ENCODE data around the gene OSBPL1A.
"Not testable (repeated sequence)": the region's sequence is repeated elsewhere in the genome, so short reads cannot be mapped to it uniquely, and the experiment has no call there.

The OSBPL1A gene

GRCh38 chr18:24368749-24369148 lies 28.9 kb downstream of the OSBPL1A start:
- DNase-seq (ENCODE audit: insufficient read length, low spot score) (no peak), FAIRE-seq (no peak)
- no peak for TF ChIP-seq CTCF (IDR thresholded peaks at IDR 0.05; ENCODE audit: insufficient read depth, missing control alignments)

GRCh38 chr18:24366328-24366727 lies 31.3 kb downstream of the OSBPL1A start:
- FAIRE-seq (no peak), DNase-seq (ENCODE audit: insufficient read length, low spot score) (no peak)
- TF ChIP-seq CTCF (IDR thresholded peaks at IDR 0.05; ENCODE audit: insufficient read depth, missing control alignments), result no peak

GRCh38 chr18:24364177-24364576 lies 33.4 kb downstream of the OSBPL1A start:
- no peak for TF ChIP-seq CTCF (IDR thresholded peaks at IDR 0.05; ENCODE audit: insufficient read depth, missing control alignments)
- DNase-seq (ENCODE audit: insufficient read length, low spot score), result no peak
- no peak for FAIRE-seq

GRCh38 chr18:24362757-24363156 lies 34.9 kb downstream of the OSBPL1A start:
- no peak for FAIRE-seq
- TF ChIP-seq CTCF (IDR thresholded peaks at IDR 0.05; ENCODE audit: insufficient read depth, missing control alignments), result no peak
- no peak for DNase-seq (ENCODE audit: insufficient read length, low spot score)

- peak; percentile 38 for FAIRE-seq
- not testable (repeated sequence) for DNase-seq (ENCODE audit: insufficient read length, low spot score)
- peak; percentile 62 for TF ChIP-seq CTCF (IDR thresholded peaks at IDR 0.05; ENCODE audit: insufficient read depth, missing control alignments)
Observed at GRCh38 chr18:24359787-24360530, 37.7 kb downstream of the OSBPL1A start.

- DNase-seq (ENCODE audit: insufficient read length, low spot score) (no peak), FAIRE-seq (no peak)
- TF ChIP-seq CTCF (IDR thresholded peaks at IDR 0.05; ENCODE audit: insufficient read depth, missing control alignments), result no peak
Observed at GRCh38 chr18:24354278-24354677, 43.3 kb downstream of the OSBPL1A start.

- no peak for DNase-seq (ENCODE audit: insufficient read length, low spot score)
- TF ChIP-seq CTCF (IDR thresholded peaks at IDR 0.05; ENCODE audit: insufficient read depth, missing control alignments), result no peak
- peak; percentile 97 for FAIRE-seq
Observed at GRCh38 chr18:24346254-24346653, 51.4 kb downstream of the OSBPL1A start.
